H9 (cell line): ENCODE data around the gene GSK3A. TPM values are rescaled to one million over a fixed set of nuclear protein-coding genes. Genes with fewer than 3 reads are reported as not detected.
A peak's percentile ranks its signal among the peaks of the same experiment; 100 is the strongest.

Experiments
- DNase-seq: peaks from one replicate; pipeline ENCODE4 v3.0.0-alpha.2; 2017
- H2AFZ ChIP-seq: one replicate; pipeline ENCODE4 v1.6.1; 2013; ENCODE audit warnings: mild to moderate bottlenecking, low read length, control low read depth, moderate library complexity
- H2AK5ac ChIP-seq: 2 replicates; pipeline ENCODE4 v1.6.1; 2013; ENCODE audit warnings: low read length, control low read depth, mixed read lengths; ENCODE audit not compliant: insufficient read length
- H2BK120ac ChIP-seq: one replicate; pipeline ENCODE4 v1.6.1; 2013; ENCODE audit warnings: low read depth, mild to moderate bottlenecking, low read length, control low read depth, inconsistent platforms; ENCODE audit not compliant: poor library complexity, severe bottlenecking
- H2BK12ac ChIP-seq: 2 replicates; pipeline ENCODE4 v1.6.1; 2013; ENCODE audit warnings: low read length, control low read depth, mixed read lengths, low read depth; ENCODE audit not compliant: insufficient read length
- H2BK15ac ChIP-seq: 2 replicates; pipeline ENCODE4 v1.6.1; 2013; ENCODE audit warnings: low read depth, low read length, control low read depth
- H2BK20ac ChIP-seq: one replicate; pipeline ENCODE4 v1.6.1; 2013; ENCODE audit warnings: low read depth, mild to moderate bottlenecking, low read length, control low read depth, inconsistent platforms; ENCODE audit not compliant: poor library complexity, severe bottlenecking
- H2BK5ac ChIP-seq: 2 replicates; pipeline ENCODE4 v1.6.1; 2013; ENCODE audit warnings: low read length, control low read depth, mixed read lengths; ENCODE audit not compliant: insufficient read length
- H3K14ac ChIP-seq: 2 replicates; pipeline ENCODE4 v1.6.1; 2013; ENCODE audit warnings: low read length, control low read depth; ENCODE audit not compliant: insufficient read depth
- H3K18ac ChIP-seq: 2 replicates; pipeline ENCODE4 v1.6.1; 2013; ENCODE audit warnings: low read depth, mild to moderate bottlenecking, mixed read lengths, low read length, control low read depth; ENCODE audit not compliant: insufficient read length
- H3K23ac ChIP-seq: 2 replicates; pipeline ENCODE4 v1.6.1; 2013; ENCODE audit warnings: low read length, control low read depth, mixed read lengths, low read depth; ENCODE audit not compliant: insufficient read length
- H3K23me2 ChIP-seq: 2 replicates; pipeline ENCODE4 v1.6.1; 2013; ENCODE audit warnings: low read depth, mild to moderate bottlenecking, mixed read lengths, low read length, control low read depth; ENCODE audit not compliant: insufficient read length, poor library complexity, severe bottlenecking
- H3K27ac ChIP-seq: 2 replicates; pipeline ENCODE4 v1.5.1; 2013; ENCODE audit warnings: low read length, control low read depth, mixed read lengths, low read depth; ENCODE audit not compliant: insufficient read length
- H3K27me3 ChIP-seq: 2 replicates; pipeline ENCODE4 v1.6.1; 2013; ENCODE audit warnings: low read length, control low read depth, inconsistent platforms; ENCODE audit not compliant: insufficient read depth
- H3K4ac ChIP-seq: 2 replicates; pipeline ENCODE4 v1.6.1; 2013; ENCODE audit warnings: low read depth, mild to moderate bottlenecking, control low read depth, inconsistent platforms, low read length, moderate library complexity
- H3K4me1 ChIP-seq: 2 replicates; pipeline ENCODE4 v1.6.1; 2013; ENCODE audit warnings: low read length, control low read depth, inconsistent platforms; ENCODE audit not compliant: insufficient read depth
- H3K4me2 ChIP-seq: 2 replicates; pipeline ENCODE4 v1.6.1; 2013; ENCODE audit warnings: low read length, control low read depth, mixed read lengths; ENCODE audit not compliant: insufficient read length, insufficient read depth
- H3K56ac ChIP-seq: 2 replicates; pipeline ENCODE4 v1.6.1; 2013; ENCODE audit warnings: low read depth, mild to moderate bottlenecking, mixed read lengths, low read length, control low read depth; ENCODE audit not compliant: insufficient read length
- H3K79me1 ChIP-seq: 2 replicates; pipeline ENCODE4 v1.6.1; 2013; ENCODE audit warnings: low read depth, mild to moderate bottlenecking, moderate library complexity, low read length, control low read depth, inconsistent platforms; ENCODE audit not compliant: insufficient read depth, poor library complexity, severe bottlenecking
- H3K79me2 ChIP-seq: 2 replicates; pipeline ENCODE4 v1.6.1; 2013; ENCODE audit warnings: low read length, control low read depth, inconsistent platforms; ENCODE audit not compliant: insufficient read depth
- H3K9ac ChIP-seq: 2 replicates; pipeline ENCODE4 v1.6.1; 2013; ENCODE audit warnings: low read length, control low read depth, mixed read lengths; ENCODE audit not compliant: insufficient read length; ENCODE audit errors: extremely low read depth
- H3K9me3 ChIP-seq: one replicate; pipeline ENCODE4 v1.6.1; 2013; ENCODE audit warnings: low read depth, low read length, inconsistent platforms; ENCODE audit not compliant: control insufficient read depth
- H3T11ph ChIP-seq: one replicate; pipeline ENCODE4 v1.6.1; 2013; ENCODE audit warnings: mild to moderate bottlenecking, low read length, control low read depth, inconsistent platforms
- H4K20me1 ChIP-seq: one replicate; pipeline ENCODE4 v1.6.1; 2013; ENCODE audit not compliant: control insufficient read depth, insufficient read length, insufficient read depth
- H4K5ac ChIP-seq: 2 replicates; pipeline ENCODE4 v1.6.1; 2013; ENCODE audit warnings: low read depth, mild to moderate bottlenecking, mixed read lengths, low read length, control low read depth; ENCODE audit not compliant: insufficient read length
- H4K8ac ChIP-seq: replicated peaks from 2 replicates; pipeline ENCODE4 v1.6.1; 2013; ENCODE audit warnings: low read length, control low read depth, mixed read lengths, low read depth; ENCODE audit not compliant: insufficient read length
- H4K91ac ChIP-seq: 2 replicates; pipeline ENCODE4 v1.6.1; 2013; ENCODE audit warnings: low read depth, mild to moderate bottlenecking, moderate library complexity, mixed read lengths, low read length, control low read depth; ENCODE audit not compliant: insufficient read length
- H3K27ac Mint-ChIP-seq, 3 experiments: 2 replicates in 2 of 3; 3 replicates in 1 of 3; pipeline ENCODE4 v1.8.0; 2020 to 2021; ENCODE audit warnings: mixed read lengths in 3 of 3, mild to moderate bottlenecking in 1 of 3, moderate library complexity in 1 of 3
- H3K27me3 Mint-ChIP-seq: 2 replicates; pipeline ENCODE4 v1.8.0; 2021; ENCODE audit warnings: low read depth, mild to moderate bottlenecking, moderate library complexity, mixed read lengths
- H3K36me3 Mint-ChIP-seq, 3 experiments: 2 replicates in 2 of 3; 3 replicates in 1 of 3; pipeline ENCODE4 v1.8.0; 2020 to 2021; ENCODE audit warnings: low read depth in 3 of 3, mixed read lengths in 3 of 3; ENCODE audit not compliant: insufficient read depth in 1 of 3
- H3K4me1 Mint-ChIP-seq, 2 experiments: 2 replicates each; pipeline ENCODE4 v1.8.0; 2020; ENCODE audit warnings: mixed read lengths in 2 of 2
- H3K4me3 Mint-ChIP-seq, 2 experiments: 2 replicates in 1 of 2; 3 replicates in 1 of 2; pipeline ENCODE4 v1.8.0; 2020 to 2021; ENCODE audit warnings: mild to moderate bottlenecking in 2 of 2, mixed read lengths in 2 of 2, moderate library complexity in 1 of 2
- H3K9me3 Mint-ChIP-seq, 2 experiments: 2 replicates in 1 of 2; 3 replicates in 1 of 2; pipeline ENCODE4 v1.8.0; 2020; ENCODE audit warnings: mild to moderate bottlenecking in 2 of 2, mixed read lengths in 2 of 2, moderate library complexity in 1 of 2
- WGBS: extraction: QIAGEN DNeasy Blood & Tissue Kit; methylation state at CpG from one replicate; pipeline ENCODE4 v1.1.7; 2013; ENCODE audit warnings: missing lambda C conversion rate, low lambda C conversion rate, mixed read lengths; ENCODE audit not compliant: insufficient read length; ENCODE audit errors: extremely low coverage; 5-methylcytosine and 5-hydroxymethylcytosine counted together
- total RNA-seq: library from RNA; stranded (reverse); gene quantifications from 2 replicates; pipeline ENCODE4 v1.2.1, GENCODE V29; 2021
- TF ChIP-seq, protein P1 (sequence below): fragments of 200-600 bp; sonication (generic); conservative IDR thresholded peaks from 3 replicates; pipeline ENCODE4 v1.8.0; 2021; ENCODE audit warnings: antibody characterized with exemption, mild to moderate bottlenecking

GSK3A gene
- total RNA-seq, 1 experiment from 2014 or later = 52.4 TPM

DNA sequence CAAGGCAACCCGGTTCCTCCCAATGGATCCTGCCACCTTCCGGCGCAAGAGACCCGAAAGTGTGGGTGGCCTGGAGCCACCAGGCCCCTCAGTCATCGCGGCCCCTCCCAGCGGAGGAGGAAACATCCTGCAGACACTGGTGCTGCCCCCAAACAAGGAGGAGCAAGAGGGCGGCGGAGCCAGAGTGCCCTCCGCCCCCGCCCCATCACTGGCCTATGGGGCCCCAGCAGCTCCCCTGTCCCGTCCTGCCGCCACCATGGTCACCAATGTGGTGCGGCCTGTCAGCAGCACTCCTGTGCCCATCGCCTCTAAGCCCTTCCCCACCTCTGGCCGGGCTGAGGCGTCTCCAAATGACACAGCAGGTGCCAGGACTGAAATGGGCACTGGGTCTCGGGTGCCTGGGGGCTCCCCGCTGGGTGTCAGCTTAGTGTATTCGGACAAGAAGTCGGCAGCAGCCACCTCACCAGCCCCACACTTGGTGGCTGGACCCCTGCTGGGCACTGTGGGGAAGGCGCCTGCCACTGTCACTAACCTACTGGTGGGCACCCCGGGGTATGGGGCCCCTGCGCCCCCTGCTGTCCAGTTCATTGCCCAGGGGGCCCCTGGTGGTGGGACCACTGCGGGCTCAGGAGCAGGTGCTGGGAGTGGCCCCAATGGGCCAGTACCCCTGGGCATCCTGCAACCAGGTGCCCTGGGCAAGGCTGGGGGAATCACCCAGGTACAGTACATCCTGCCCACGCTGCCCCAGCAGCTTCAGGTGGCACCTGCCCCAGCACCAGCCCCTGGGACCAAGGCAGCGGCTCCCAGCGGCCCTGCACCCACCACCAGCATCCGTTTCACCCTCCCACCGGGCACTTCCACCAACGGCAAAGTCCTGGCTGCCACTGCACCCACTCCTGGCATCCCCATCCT, 48.4 kb upstream of the GSK3A start:
- Mint-ChIP-seq H3K36me3 (peaks cover 20 to 73% (median 63%) of the 10 kb centered on the region in 3 experiments; a peak in 6 of 7 replicates), H3K9me3 (no peaks in the 10 kb centered on the region), H3K4me1 (peaks cover 6 to 40% of the 10 kb centered on the region in 2 experiments), H3K27ac (no peak overlapping the region; a peak in 2 of 7 replicates), H3K27me3 (no peaks in the 10 kb centered on the region), H3K4me3 (no peak overlapping the region)
- Histone ChIP-seq H2BK15ac (no peak overlapping the region), H3K27me3 (no peaks in the 10 kb centered on the region), H2BK20ac (no peak overlapping the region), H3K4me1 (no peaks in the 10 kb centered on the region), H3K9me3 (no peaks in the 10 kb centered on the region), H3K79me1 (peaks cover 5% of the 10 kb centered on the region), H2BK5ac (no peak overlapping the region), H2BK120ac (no peak overlapping the region), H3K27ac (no peak overlapping the region), H4K20me1 (no peaks in the 10 kb centered on the region), H3K14ac (no peak overlapping the region), H3K23ac (no peak overlapping the region), H4K5ac (no peak overlapping the region), H2AK5ac (no peak overlapping the region), H3K56ac (no peak overlapping the region), H4K91ac (no peak overlapping the region), H3K79me2 (no peaks in the 10 kb centered on the region), H2AFZ (no peak overlapping the region), H3K4ac (no peak overlapping the region), H4K8ac (no peak overlapping the region), H3K23me2 (no peaks in the 10 kb centered on the region), H3K4me2 (no peak overlapping the region), H3K18ac (no peak overlapping the region), H2BK12ac (no peak overlapping the region), H3T11ph (no peak overlapping the region), H3K9ac (no peak overlapping the region)
- TF ChIP-seq, protein P1, sequence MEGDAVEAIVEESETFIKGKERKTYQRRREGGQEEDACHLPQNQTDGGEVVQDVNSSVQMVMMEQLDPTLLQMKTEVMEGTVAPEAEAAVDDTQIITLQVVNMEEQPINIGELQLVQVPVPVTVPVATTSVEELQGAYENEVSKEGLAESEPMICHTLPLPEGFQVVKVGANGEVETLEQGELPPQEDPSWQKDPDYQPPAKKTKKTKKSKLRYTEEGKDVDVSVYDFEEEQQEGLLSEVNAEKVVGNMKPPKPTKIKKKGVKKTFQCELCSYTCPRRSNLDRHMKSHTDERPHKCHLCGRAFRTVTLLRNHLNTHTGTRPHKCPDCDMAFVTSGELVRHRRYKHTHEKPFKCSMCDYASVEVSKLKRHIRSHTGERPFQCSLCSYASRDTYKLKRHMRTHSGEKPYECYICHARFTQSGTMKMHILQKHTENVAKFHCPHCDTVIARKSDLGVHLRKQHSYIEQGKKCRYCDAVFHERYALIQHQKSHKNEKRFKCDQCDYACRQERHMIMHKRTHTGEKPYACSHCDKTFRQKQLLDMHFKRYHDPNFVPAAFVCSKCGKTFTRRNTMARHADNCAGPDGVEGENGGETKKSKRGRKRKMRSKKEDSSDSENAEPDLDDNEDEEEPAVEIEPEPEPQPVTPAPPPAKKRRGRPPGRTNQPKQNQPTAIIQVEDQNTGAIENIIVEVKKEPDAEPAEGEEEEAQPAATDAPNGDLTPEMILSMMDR = peak; percentile 48
- WGBS = no CpG with 5 or more reads among the region's 31 CpGs
- peak; percentile 45 for DNase-seq
